ENCODE measurements around the gene RAB6A.

The RAB6A gene

DNA sequence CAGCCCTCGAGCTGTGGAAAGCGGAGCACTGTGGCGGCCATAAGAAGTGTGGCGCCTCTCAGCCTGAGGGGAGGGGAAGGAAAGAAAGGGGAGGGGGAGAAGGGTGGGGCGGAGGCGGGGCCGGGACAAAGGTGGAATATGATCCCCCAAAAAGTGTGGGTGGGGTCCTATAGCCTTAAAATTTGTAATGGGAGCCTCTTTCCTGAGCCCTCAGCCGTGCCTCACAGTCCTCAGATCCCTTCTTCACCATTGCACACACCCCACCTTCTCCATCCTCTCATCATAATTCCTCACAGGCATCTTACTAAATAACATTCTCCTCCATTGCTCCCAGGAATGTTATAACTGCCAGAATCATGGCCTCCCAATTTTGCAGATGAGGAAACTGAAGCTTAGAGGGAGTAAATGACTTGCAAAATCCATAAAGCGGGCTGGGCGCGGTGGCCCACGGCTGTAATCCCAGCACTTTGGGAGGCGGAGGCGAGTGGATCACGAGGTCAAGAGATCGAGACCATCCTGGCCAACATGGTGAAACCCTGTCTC is 600 bp upstream of the RAB6A start:
- DNase-seq (ENCODE audit: low spot score) = no peak
- TF ChIP-seq CTCF (IDR thresholded peaks at IDR 0.05) = no peak
- H3K4me3 ChIP-seq = peak overlapping the region; percentile 88
- H3K27ac ChIP-seq = peak overlapping the region; percentile 59 to 98

DNA sequence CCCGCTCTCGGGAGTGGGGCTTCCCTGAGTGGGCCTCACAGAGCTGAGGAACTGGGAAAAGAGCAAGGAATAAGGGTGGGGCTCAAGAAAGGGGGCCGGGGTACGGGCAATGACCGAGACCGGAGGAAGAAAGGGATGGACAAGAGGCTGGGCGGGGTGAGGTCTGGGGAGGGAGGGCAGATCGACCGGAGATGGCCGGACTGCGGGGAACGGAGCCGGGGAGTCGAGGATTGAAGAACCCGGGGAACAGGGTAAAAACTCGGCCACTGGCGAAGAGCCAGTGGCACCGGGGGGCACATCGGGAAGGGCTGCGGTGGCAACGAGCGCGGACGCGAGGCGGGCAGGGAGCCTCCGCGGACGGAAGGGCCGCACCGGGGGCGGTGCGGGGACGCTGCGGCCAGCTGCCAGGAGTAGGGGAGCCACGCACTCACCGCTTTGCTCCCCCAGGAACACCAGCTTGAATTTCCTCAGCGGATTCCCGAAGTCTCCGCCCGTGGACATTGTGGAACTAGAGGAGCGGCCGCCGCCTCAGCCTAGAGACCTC is 667 bp downstream of the RAB6A start:
- no peak for TF ChIP-seq CTCF (IDR thresholded peaks at IDR 0.05)
- peak; percentile 81 for DNase-seq (ENCODE audit: low spot score)
- peak overlapping the region; percentile 88 for H3K4me3 ChIP-seq
- H3K27ac ChIP-seq = peak overlapping the region; percentile 94 to 98

GRCh38 chr11:73759610-73760134 is 1.2 kb downstream of the RAB6A start:
- Histone ChIP-seq H3K4me3 (peak overlapping the region; percentile 88), H3K27ac (peak overlapping the region; percentile 94 to 98)
- TF ChIP-seq CTCF (IDR thresholded peaks at IDR 0.05) = no peak
- DNase-seq (ENCODE audit: low spot score) = no peak

GRCh38 chr11:73758451-73758850 is 2.4 kb downstream of the RAB6A start:
- H3K4me3 ChIP-seq = peak overlapping the region; percentile 88
- H3K27ac ChIP-seq = no peak overlapping the region
- no peak for TF ChIP-seq CTCF (IDR thresholded peaks at IDR 0.05)
- no peak for DNase-seq (ENCODE audit: low spot score)

DNA sequence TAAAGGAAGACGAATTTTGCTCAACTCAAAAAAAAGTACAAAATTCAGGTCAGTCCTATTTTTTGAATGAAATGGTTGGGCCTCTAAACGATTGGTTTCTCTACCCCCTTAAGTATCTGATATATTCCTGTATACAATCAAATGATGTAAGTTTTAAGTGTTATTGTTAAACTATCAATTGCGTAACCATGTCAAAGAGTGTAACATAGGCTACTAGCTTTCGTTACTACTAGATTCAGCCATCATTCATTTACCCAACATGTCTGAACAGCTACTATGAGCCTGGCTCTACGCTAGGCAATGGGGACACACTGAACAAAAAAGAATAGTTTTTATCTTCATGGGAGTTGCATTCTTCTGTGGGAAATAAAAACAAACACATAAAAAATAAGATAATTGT is 3.3 kb downstream of the RAB6A start:
- Histone ChIP-seq H3K27ac (no peak overlapping the region), H3K4me3 (no peak overlapping the region)
- DNase-seq (ENCODE audit: low spot score) = no peak
- TF ChIP-seq CTCF (IDR thresholded peaks at IDR 0.05) = no peak

DNA sequence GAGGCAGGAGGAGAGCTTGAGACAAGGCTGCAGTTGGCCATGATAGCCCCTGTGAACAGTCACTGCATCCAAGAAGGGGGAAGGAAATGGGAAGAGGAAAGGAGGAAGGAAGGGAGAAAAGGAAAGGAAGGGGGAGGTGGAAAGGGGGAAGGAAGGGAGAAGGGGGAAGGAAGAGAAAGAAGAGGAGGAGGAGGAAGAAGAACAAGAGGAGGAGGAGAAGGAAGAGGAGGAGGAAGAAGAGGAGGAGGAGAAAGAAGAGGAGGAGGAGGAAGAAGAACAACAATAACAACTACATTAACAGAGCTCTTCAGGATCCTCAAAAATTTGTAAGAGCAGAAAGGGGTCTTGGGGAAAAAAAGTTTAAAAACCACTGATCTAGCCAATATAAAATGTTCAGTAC is 5.2 kb downstream of the RAB6A start:
- no peak for TF ChIP-seq CTCF (IDR thresholded peaks at IDR 0.05)
- Histone ChIP-seq H3K27ac (no peak overlapping the region), H3K4me3 (no peak overlapping the region)
- DNase-seq (ENCODE audit: low spot score) = no peak

DNA sequence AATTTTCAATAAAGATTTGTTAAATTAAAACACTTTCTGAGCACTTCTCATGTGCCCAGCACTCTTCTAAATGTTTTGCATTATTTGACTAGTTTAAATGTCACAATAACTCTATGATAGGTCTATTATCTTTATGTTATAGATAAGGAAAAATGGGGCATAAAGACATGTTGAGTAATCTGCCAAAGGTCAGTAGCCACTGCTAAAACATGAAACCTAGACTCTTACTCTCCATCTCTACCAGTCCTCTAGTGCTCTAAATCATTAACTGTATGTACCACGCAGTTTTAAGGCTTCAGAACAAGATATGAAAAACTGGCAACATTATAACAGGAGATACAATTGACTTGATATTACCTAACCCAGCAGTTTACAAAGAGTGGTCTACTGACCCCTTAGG is 6.9 kb downstream of the RAB6A start:
- no peak for TF ChIP-seq CTCF (IDR thresholded peaks at IDR 0.05)
- Histone ChIP-seq H3K4me3 (no peak overlapping the region), H3K27ac (no peak overlapping the region)
- no peak for DNase-seq (ENCODE audit: low spot score)
